K562 (cell line): ENCODE measurements around the gene RIOX2.

ENCODE experiments used
- CXXC5 ChIP-seq: fragments of 250-450 bp; sonication (Bioruptor Pico); IDR thresholded peaks from 2 replicates; pipeline ENCODE4 v1.8.0; 2022; ENCODE audit warnings: inconsistent platforms, mild to moderate bottlenecking, moderate library complexity
- FOXJ3 ChIP-seq: sonication (generic); formaldehyde crosslinking; IDR thresholded peaks from 2 replicates; pipeline ENCODE4 v1.4.0; 2020; ENCODE audit warnings: mild to moderate bottlenecking, missing genetic modification reagents
- MED1 ChIP-seq: sonication (generic); formaldehyde crosslinking; IDR thresholded peaks from 2 replicates; pipeline ENCODE4 v1.8.1; 2023; ENCODE audit warnings: missing genetic modification reagents, borderline replicate concordance
- MEF2D ChIP-seq: conservative IDR thresholded peaks from 2 replicates; pipeline ENCODE4 v1.6.1; 2016; ENCODE audit warnings: low read depth, missing genetic modification characterization, missing compliant biosample characterization
- POLR2A ChIP-seq: fragments of 450-650 bp; conservative IDR thresholded peaks from 2 replicates; pipeline ENCODE4 v1.6.1; 2016
- ZNF140 ChIP-seq: fragments of 250-450 bp; sonication (Bioruptor Pico); IDR thresholded peaks from 2 replicates; pipeline ENCODE4 v1.8.0; 2021; ENCODE audit warnings: moderate library complexity, mild to moderate bottlenecking, inconsistent platforms
- ZNF24 ChIP-seq: fragments of 450-650 bp; IDR thresholded peaks from 2 replicates; pipeline ENCODE4 v1.6.1; 2016
- ZSCAN32 ChIP-seq: fragments of 450-650 bp; formaldehyde crosslinking; IDR thresholded peaks from 2 replicates; pipeline ENCODE4 v1.4.0; 2020; ENCODE audit warnings: mild to moderate bottlenecking, moderate library complexity
- TF ChIP-seq, protein P1 (sequence below), 3 experiments: IDR thresholded peaks in 2 of 3; conservative IDR thresholded peaks in 1 of 3; 2 replicates each; pipeline ENCODE4 v1.5.1; 2011 to 2012; ENCODE audit warnings: low read length in 3 of 3, mild to moderate bottlenecking in 3 of 3, control low read depth in 2 of 3, improper control_type of control experiment in 1 of 3, inconsistent platforms in 1 of 3, low read depth in 1 of 3, mixed read lengths in 1 of 3, moderate library complexity in 1 of 3; ENCODE audit not compliant: insufficient read depth in 2 of 3
- TF ChIP-seq, protein P2 (sequence below), 2 experiments: fragments of 150-350 bp in 1 of 2; IDR thresholded peaks; 2 replicates each; pipeline ENCODE4 v1.6.1; 2012 to 2016; ENCODE audit warnings: low read depth in 2 of 2, low read length in 2 of 2, mild to moderate bottlenecking in 1 of 2, moderate library complexity in 1 of 2
- TF ChIP-seq, protein P3 (sequence below): sonication (generic); formaldehyde crosslinking; IDR thresholded peaks from 2 replicates; pipeline ENCODE4 v1.8.1; 2022; ENCODE audit warnings: missing genetic modification reagents
- TF ChIP-seq, protein P4 (sequence below): IDR thresholded peaks from 2 replicates; pipeline ENCODE4 v1.6.1; 2011; ENCODE audit not compliant: insufficient read length; ENCODE audit errors: extremely low read depth

DNA sequence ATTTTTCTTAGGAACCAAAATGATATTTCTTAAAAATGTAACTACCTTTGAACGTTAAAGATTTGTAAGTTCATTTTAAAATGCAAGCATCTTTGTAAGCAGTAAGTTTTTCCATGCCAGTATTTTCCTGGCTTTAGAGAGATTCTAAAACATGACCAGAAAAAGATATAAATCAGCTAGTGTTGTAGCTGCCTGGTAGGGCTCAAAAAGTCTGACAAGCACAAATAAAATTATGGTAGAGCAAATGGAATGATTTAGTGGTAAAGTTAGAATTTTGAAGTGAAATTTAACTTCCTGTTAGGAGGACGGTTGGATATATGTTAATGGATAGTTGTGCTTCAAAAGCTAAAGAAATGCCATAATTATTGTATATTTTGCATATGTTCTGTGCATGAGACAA, 33.2 kb upstream of the RIOX2 start:
- no peak for TF ChIP-seq CXXC5 (CRISPR knock-in tag)
- TF ChIP-seq, protein P1, sequence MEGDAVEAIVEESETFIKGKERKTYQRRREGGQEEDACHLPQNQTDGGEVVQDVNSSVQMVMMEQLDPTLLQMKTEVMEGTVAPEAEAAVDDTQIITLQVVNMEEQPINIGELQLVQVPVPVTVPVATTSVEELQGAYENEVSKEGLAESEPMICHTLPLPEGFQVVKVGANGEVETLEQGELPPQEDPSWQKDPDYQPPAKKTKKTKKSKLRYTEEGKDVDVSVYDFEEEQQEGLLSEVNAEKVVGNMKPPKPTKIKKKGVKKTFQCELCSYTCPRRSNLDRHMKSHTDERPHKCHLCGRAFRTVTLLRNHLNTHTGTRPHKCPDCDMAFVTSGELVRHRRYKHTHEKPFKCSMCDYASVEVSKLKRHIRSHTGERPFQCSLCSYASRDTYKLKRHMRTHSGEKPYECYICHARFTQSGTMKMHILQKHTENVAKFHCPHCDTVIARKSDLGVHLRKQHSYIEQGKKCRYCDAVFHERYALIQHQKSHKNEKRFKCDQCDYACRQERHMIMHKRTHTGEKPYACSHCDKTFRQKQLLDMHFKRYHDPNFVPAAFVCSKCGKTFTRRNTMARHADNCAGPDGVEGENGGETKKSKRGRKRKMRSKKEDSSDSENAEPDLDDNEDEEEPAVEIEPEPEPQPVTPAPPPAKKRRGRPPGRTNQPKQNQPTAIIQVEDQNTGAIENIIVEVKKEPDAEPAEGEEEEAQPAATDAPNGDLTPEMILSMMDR (IDR thresholded peaks at IDR 0.05 in 2 of 3, conservative IDR thresholded peaks at IDR 0.05 in 1 of 3; ENCODE audit: insufficient read depth in 2 of 3, low read depth in 1 of 3, low read length in 3 of 3): no peak
- TF ChIP-seq ZNF140 (CRISPR knock-in tag): no peak
- TF ChIP-seq POLR2A: no peak
- no peak for TF ChIP-seq MED1
- TF ChIP-seq, protein P2, sequence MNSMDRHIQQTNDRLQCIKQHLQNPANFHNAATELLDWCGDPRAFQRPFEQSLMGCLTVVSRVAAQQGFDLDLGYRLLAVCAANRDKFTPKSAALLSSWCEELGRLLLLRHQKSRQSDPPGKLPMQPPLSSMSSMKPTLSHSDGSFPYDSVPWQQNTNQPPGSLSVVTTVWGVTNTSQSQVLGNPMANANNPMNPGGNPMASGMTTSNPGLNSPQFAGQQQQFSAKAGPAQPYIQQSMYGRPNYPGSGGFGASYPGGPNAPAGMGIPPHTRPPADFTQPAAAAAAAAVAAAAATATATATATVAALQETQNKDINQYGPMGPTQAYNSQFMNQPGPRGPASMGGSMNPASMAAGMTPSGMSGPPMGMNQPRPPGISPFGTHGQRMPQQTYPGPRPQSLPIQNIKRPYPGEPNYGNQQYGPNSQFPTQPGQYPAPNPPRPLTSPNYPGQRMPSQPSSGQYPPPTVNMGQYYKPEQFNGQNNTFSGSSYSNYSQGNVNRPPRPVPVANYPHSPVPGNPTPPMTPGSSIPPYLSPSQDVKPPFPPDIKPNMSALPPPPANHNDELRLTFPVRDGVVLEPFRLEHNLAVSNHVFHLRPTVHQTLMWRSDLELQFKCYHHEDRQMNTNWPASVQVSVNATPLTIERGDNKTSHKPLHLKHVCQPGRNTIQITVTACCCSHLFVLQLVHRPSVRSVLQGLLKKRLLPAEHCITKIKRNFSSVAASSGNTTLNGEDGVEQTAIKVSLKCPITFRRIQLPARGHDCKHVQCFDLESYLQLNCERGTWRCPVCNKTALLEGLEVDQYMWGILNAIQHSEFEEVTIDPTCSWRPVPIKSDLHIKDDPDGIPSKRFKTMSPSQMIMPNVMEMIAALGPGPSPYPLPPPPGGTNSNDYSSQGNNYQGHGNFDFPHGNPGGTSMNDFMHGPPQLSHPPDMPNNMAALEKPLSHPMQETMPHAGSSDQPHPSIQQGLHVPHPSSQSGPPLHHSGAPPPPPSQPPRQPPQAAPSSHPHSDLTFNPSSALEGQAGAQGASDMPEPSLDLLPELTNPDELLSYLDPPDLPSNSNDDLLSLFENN (IDR thresholded peaks at IDR 0.05; ENCODE audit: low read depth in 2 of 2, low read length in 2 of 2): no peak
- TF ChIP-seq, protein P3, sequence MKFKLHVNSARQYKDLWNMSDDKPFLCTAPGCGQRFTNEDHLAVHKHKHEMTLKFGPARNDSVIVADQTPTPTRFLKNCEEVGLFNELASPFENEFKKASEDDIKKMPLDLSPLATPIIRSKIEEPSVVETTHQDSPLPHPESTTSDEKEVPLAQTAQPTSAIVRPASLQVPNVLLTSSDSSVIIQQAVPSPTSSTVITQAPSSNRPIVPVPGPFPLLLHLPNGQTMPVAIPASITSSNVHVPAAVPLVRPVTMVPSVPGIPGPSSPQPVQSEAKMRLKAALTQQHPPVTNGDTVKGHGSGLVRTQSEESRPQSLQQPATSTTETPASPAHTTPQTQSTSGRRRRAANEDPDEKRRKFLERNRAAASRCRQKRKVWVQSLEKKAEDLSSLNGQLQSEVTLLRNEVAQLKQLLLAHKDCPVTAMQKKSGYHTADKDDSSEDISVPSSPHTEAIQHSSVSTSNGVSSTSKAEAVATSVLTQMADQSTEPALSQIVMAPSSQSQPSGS (CRISPR knock-in tag): no peak
- no peak for TF ChIP-seq ZSCAN32 (CRISPR knock-in tag)
- TF ChIP-seq ZNF24: no peak
- TF ChIP-seq FOXJ3 (CRISPR knock-in tag): no peak
- no peak for TF ChIP-seq MEF2D (tag)
- TF ChIP-seq, protein P4, sequence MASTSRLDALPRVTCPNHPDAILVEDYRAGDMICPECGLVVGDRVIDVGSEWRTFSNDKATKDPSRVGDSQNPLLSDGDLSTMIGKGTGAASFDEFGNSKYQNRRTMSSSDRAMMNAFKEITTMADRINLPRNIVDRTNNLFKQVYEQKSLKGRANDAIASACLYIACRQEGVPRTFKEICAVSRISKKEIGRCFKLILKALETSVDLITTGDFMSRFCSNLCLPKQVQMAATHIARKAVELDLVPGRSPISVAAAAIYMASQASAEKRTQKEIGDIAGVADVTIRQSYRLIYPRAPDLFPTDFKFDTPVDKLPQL: no peak
